Left kidney (tissue), 8 donors: ENCODE data around the gene MYCBP2. TPM values are rescaled to one million over a fixed set of nuclear protein-coding genes. Genes with fewer than 3 reads are reported as not detected.
A peak's percentile ranks its signal among the peaks of the same experiment; 100 is the strongest.
"Not testable (repeated sequence)": the region's sequence is repeated elsewhere in the genome, so short reads cannot be mapped to it uniquely, and the experiment has no call there.

Source experiments
- DNase-seq: peaks from one replicate; pipeline ENCODE4 v3.0.0-alpha.2; 2013
- long read RNA-seq, 8 donors: transcript quantifications; one replicate each; lab custom pipeline, GENCODE V29; 2026
- polyA plus RNA-seq: library from polyadenylated mRNA; unstranded; fragments of 120-200 nt; gene quantifications from one replicate; pipeline ENCODE4 v1.2.1, GENCODE V29; 2013; ENCODE audit not compliant: insufficient read length

The MYCBP2 gene
- 82.3 TPM for polyA plus RNA-seq
- long read RNA-seq, donor 1, partial matches to known transcripts, result 8 of 8 reads
- long read RNA-seq, donor 1, other reads (novel, unspliced or antisense), result 0 of 8 reads
- long read RNA-seq, donor 2, partial matches to known transcripts, result 8 of 9 reads
- long read RNA-seq, donor 2, other reads (novel, unspliced or antisense), result 0 of 9 reads
- long read RNA-seq, donor 3, partial matches to known transcripts, result 24 of 24 reads
- long read RNA-seq, donor 3, other reads (novel, unspliced or antisense), result 0 of 24 reads
- long read RNA-seq, donor 4, result 0 reads
- long read RNA-seq, donor 5, partial matches to known transcripts, result 8 of 10 reads
- long read RNA-seq, donor 5, other reads (novel, unspliced or antisense), result 0 of 10 reads
- long read RNA-seq, donor 6, result 0 reads
- long read RNA-seq, donor 7, partial matches to known transcripts, result 8 of 10 reads
- long read RNA-seq, donor 7, other reads (novel, unspliced or antisense), result 0 of 10 reads
- long read RNA-seq, donor 8, partial matches to known transcripts, result 0 of 2 reads
- long read RNA-seq, donor 8, other reads (novel, unspliced or antisense), result 0 of 2 reads

GRCh38 chr13:77326905-77327604 lies at the start of gene MYCBP2:
MYCBP2 (minus strand) TSS chr13:77327094; CDS start chr13:77326775, 319 bp downstream.
- peak; percentile 99 for DNase-seq

- no peak for DNase-seq
These were observed 48.7 kb upstream of the MYCBP2 start for GRCh38 chr13:77375560-77376108.

GRCh38 chr13:77374786-77375185 lies 47.9 kb upstream of the MYCBP2 start:
- no peak for DNase-seq

- DNase-seq, result no peak
These were observed 47.4 kb upstream of the MYCBP2 start for GRCh38 chr13:77374339-77374738.

- DNase-seq, result no peak
These were observed 46.6 kb upstream of the MYCBP2 start for GRCh38 chr13:77373502-77373901.

- DNase-seq, result no peak
These were observed 45.4 kb upstream of the MYCBP2 start for GRCh38 chr13:77372275-77372674.

GRCh38 chr13:77370888-77371287 lies 44.0 kb upstream of the MYCBP2 start:
- no peak for DNase-seq

GRCh38 chr13:77362166-77362565 lies 35.3 kb upstream of the MYCBP2 start:
- DNase-seq, result no peak

GRCh38 chr13:77360032-77360685 lies 33.3 kb upstream of the MYCBP2 start:
- no peak for DNase-seq

- DNase-seq, result no peak
These were observed 32.3 kb upstream of the MYCBP2 start for GRCh38 chr13:77359171-77359570.

GRCh38 chr13:77358001-77358400 lies 31.1 kb upstream of the MYCBP2 start:
- DNase-seq, result no peak

- DNase-seq, result no peak
These were observed 29.3 kb upstream of the MYCBP2 start for GRCh38 chr13:77356155-77356554.

- DNase-seq, result no peak
These were observed 27.1 kb upstream of the MYCBP2 start for GRCh38 chr13:77353995-77354394.

- DNase-seq, result no peak
These were observed 24.4 kb upstream of the MYCBP2 start for GRCh38 chr13:77351315-77351714.

- no peak for DNase-seq
These were observed 23.9 kb upstream of the MYCBP2 start for GRCh38 chr13:77350811-77351210.

- DNase-seq, result no peak
These were observed 22.5 kb upstream of the MYCBP2 start for GRCh38 chr13:77349365-77349764.

- DNase-seq, result not testable (repeated sequence)
These were observed 20.5 kb upstream of the MYCBP2 start for GRCh38 chr13:77347351-77347750.

GRCh38 chr13:77345150-77345780 lies 18.4 kb upstream of the MYCBP2 start:
- peak; percentile 19 for DNase-seq

GRCh38 chr13:77343841-77344240 lies 16.9 kb upstream of the MYCBP2 start:
- DNase-seq, result no peak

- DNase-seq, result no peak
These were observed 12.5 kb upstream of the MYCBP2 start for GRCh38 chr13:77339408-77339807.

GRCh38 chr13:77338961-77339401 lies 12.1 kb upstream of the MYCBP2 start:
- no peak for DNase-seq

GRCh38 chr13:77338329-77338728 lies 11.4 kb upstream of the MYCBP2 start:
- no peak for DNase-seq
